Neuron (in vitro differentiated cells): ENCODE measurements around the gene SLC7A1.
"Not testable (repeated sequence)": the region's sequence is repeated elsewhere in the genome, so short reads cannot be mapped to it uniquely, and the experiment has no call there.

Experiments
- H2AFZ ChIP-seq: one replicate; pipeline ENCODE4 v1.6.1; 2013; ENCODE audit warnings: low read depth, mild to moderate bottlenecking, inconsistent platforms, low read length, moderate library complexity
- H3K27me3 ChIP-seq: one replicate; pipeline ENCODE4 v1.6.1; 2013; ENCODE audit warnings: low read length; ENCODE audit not compliant: insufficient read depth
- H3K36me3 ChIP-seq: one replicate; pipeline ENCODE4 v1.6.1; 2013; ENCODE audit warnings: low read length; ENCODE audit not compliant: insufficient read depth
- H3K4me1 ChIP-seq: one replicate; pipeline ENCODE4 v1.6.1; 2013; ENCODE audit warnings: low read length; ENCODE audit not compliant: insufficient read depth
- H3K4me3 ChIP-seq: 2 replicates; pipeline ENCODE4 v1.5.1; 2013; ENCODE audit warnings: mild to moderate bottlenecking, low read length, moderate library complexity
- H3K9me3 ChIP-seq: one replicate; pipeline ENCODE4 v1.6.1; 2013; ENCODE audit warnings: low read length

Gene SLC7A1

GRCh38 chr13:29595380-29596063, at the start of gene SLC7A1:
Gene SLC7A1 (minus strand): TSS chr13:29595688. CDS start chr13:29536188, 59,500 bp downstream.
- H2AFZ ChIP-seq, result peak within 1 kb of the TSS; percentile 69
- peaks cover 3% of the 10 kb centered on the region for H3K27me3 ChIP-seq
- H3K9me3 ChIP-seq, result no peaks in the 10 kb centered on the region
- peaks cover 11% of the 10 kb centered on the region for H3K4me1 ChIP-seq
- H3K4me3 ChIP-seq, result peak within 1 kb of the TSS; percentile 72
- no peaks in the 10 kb centered on the region for H3K36me3 ChIP-seq

- no peak overlapping the region for H3K4me3 ChIP-seq
- no peaks in the 10 kb centered on the region for H3K9me3 ChIP-seq
- H3K36me3 ChIP-seq, result no peaks in the 10 kb centered on the region
- no peak overlapping the region for H2AFZ ChIP-seq
- no peaks in the 10 kb centered on the region for H3K27me3 ChIP-seq
- H3K4me1 ChIP-seq, result no peaks in the 10 kb centered on the region
Measured at GRCh38 chr13:29640665-29641064, 45.2 kb upstream of the SLC7A1 start.

- not testable (repeated sequence) for H3K36me3 ChIP-seq, H3K4me3 ChIP-seq, H3K9me3 ChIP-seq, H3K27me3 ChIP-seq, H2AFZ ChIP-seq, H3K4me1 ChIP-seq
Measured at GRCh38 chr13:29636831-29637230, 41.3 kb upstream of the SLC7A1 start.

- Histone ChIP-seq H3K36me3 (no peaks in the 10 kb centered on the region), H3K27me3 (no peaks in the 10 kb centered on the region), H3K9me3 (no peaks in the 10 kb centered on the region), H3K4me3 (no peak overlapping the region), H3K4me1 (no peaks in the 10 kb centered on the region), H2AFZ (no peak overlapping the region)
Measured at GRCh38 chr13:29624997-29625396, 29.5 kb upstream of the SLC7A1 start.

- Histone ChIP-seq H3K36me3 (no peaks in the 10 kb centered on the region), H3K4me3 (no peak overlapping the region), H2AFZ (no peak overlapping the region), H3K9me3 (no peaks in the 10 kb centered on the region), H3K27me3 (no peaks in the 10 kb centered on the region), H3K4me1 (no peaks in the 10 kb centered on the region)
Measured at GRCh38 chr13:29621841-29622240, 26.4 kb upstream of the SLC7A1 start.

- Histone ChIP-seq H3K9me3 (no peaks in the 10 kb centered on the region), H3K36me3 (no peaks in the 10 kb centered on the region), H3K4me3 (no peak overlapping the region)
Measured at GRCh38 chr13:29621051-29621800, 25.7 kb upstream of the SLC7A1 start.

GRCh38 chr13:29619995-29620394, 24.5 kb upstream of the SLC7A1 start:
- Histone ChIP-seq H3K27me3 (no peaks in the 10 kb centered on the region), H3K4me3 (no peak overlapping the region), H3K4me1 (no peaks in the 10 kb centered on the region), H3K9me3 (no peaks in the 10 kb centered on the region), H2AFZ (no peak overlapping the region), H3K36me3 (no peaks in the 10 kb centered on the region)

More at GRCh38 chr13:29621051-29621800, 25.7 kb upstream of the SLC7A1 start:
- Histone ChIP-seq H2AFZ (no peak overlapping the region), H3K4me1 (no peaks in the 10 kb centered on the region), H3K27me3 (no peaks in the 10 kb centered on the region)

GRCh38 chr13:29613101-29613500, 17.6 kb upstream of the SLC7A1 start:
- H3K9me3 ChIP-seq, result no peaks in the 10 kb centered on the region
- no peaks in the 10 kb centered on the region for H3K4me1 ChIP-seq
- no peaks in the 10 kb centered on the region for H3K36me3 ChIP-seq
- H3K4me3 ChIP-seq, result no peak overlapping the region
- no peak overlapping the region for H2AFZ ChIP-seq
- peaks cover 2% of the 10 kb centered on the region for H3K27me3 ChIP-seq

- Histone ChIP-seq H3K9me3 (no peaks in the 10 kb centered on the region), H3K36me3 (no peaks in the 10 kb centered on the region), H3K27me3 (peaks cover 4% of the 10 kb centered on the region), H3K4me1 (no peaks in the 10 kb centered on the region), H3K4me3 (no peak overlapping the region), H2AFZ (no peak overlapping the region)
Measured at GRCh38 chr13:29607465-29607864, 12.0 kb upstream of the SLC7A1 start.

- no peaks in the 10 kb centered on the region for H3K9me3 ChIP-seq
- no peaks in the 10 kb centered on the region for H3K4me1 ChIP-seq
- H3K27me3 ChIP-seq, result peaks cover 14% of the 10 kb centered on the region
- no peaks in the 10 kb centered on the region for H3K36me3 ChIP-seq
- no peak overlapping the region for H2AFZ ChIP-seq
- no peak overlapping the region for H3K4me3 ChIP-seq
Measured at GRCh38 chr13:29605860-29606526, 10.5 kb upstream of the SLC7A1 start.

GRCh38 chr13:29598321-29598720, 2.8 kb upstream of the SLC7A1 start:
- H3K4me3 ChIP-seq, result no peak overlapping the region
- H2AFZ ChIP-seq, result no peak overlapping the region
- H3K27me3 ChIP-seq, result peaks cover 12% of the 10 kb centered on the region
- peaks cover 6% of the 10 kb centered on the region for H3K4me1 ChIP-seq
- H3K9me3 ChIP-seq, result no peaks in the 10 kb centered on the region
- H3K36me3 ChIP-seq, result no peaks in the 10 kb centered on the region

- Histone ChIP-seq H2AFZ (no peak overlapping the region), H3K36me3 (no peaks in the 10 kb centered on the region), H3K4me1 (peaks cover 6% of the 10 kb centered on the region)
Measured at GRCh38 chr13:29597706-29598105, 2.2 kb upstream of the SLC7A1 start.

GRCh38 chr13:29597246-29597645, 1.8 kb upstream of the SLC7A1 start:
- H3K36me3 ChIP-seq, result no peaks in the 10 kb centered on the region
- H3K4me3 ChIP-seq, result no peak overlapping the region
- H3K4me1 ChIP-seq, result peaks cover 6% of the 10 kb centered on the region
- no peaks in the 10 kb centered on the region for H3K9me3 ChIP-seq
- peaks cover 10% of the 10 kb centered on the region for H3K27me3 ChIP-seq
- no peak overlapping the region for H2AFZ ChIP-seq

More at GRCh38 chr13:29597706-29598105, 2.2 kb upstream of the SLC7A1 start:
- Histone ChIP-seq H3K4me3 (no peak overlapping the region), H3K27me3 (peaks cover 12% of the 10 kb centered on the region), H3K9me3 (no peaks in the 10 kb centered on the region)
